ENCODE results near the gene RABGAP1. TPM values are rescaled to one million over a fixed set of nuclear protein-coding genes. Genes with fewer than 3 reads are reported as not detected.

Gene RABGAP1
- total RNA-seq, 1 donor from 2014 or later = 93.6 TPM

GRCh38 chr9:123074628-123075027 is 133.8 kb downstream of the RABGAP1 start:
- peaks cover 18% of the 10 kb centered on the region for H3K36me3 Mint-ChIP-seq (ENCODE audit: insufficient read depth)
- no peak for TF ChIP-seq CTCF (IDR thresholded peaks at IDR 0.05; ENCODE audit: unreplicated experiment)
- no peaks in the 10 kb centered on the region for H3K27me3 Mint-ChIP-seq
- no peaks in the 10 kb centered on the region for H3K9me3 Mint-ChIP-seq (ENCODE audit: low read depth)
- H3K4me1 Mint-ChIP-seq (ENCODE audit: low read depth) = no peaks in the 10 kb centered on the region
- H3K27ac Mint-ChIP-seq = no peak overlapping the region
- H3K4me3 Mint-ChIP-seq (ENCODE audit: low read depth) = no peak overlapping the region
- no peak for DNase-seq (ENCODE audit: low spot score, unreplicated experiment)

- no peak for TF ChIP-seq CTCF (IDR thresholded peaks at IDR 0.05; ENCODE audit: unreplicated experiment)
- Mint-ChIP-seq H3K9me3 (ENCODE audit: low read depth) (no peaks in the 10 kb centered on the region), H3K36me3 (ENCODE audit: insufficient read depth) (peaks cover 27% of the 10 kb centered on the region), H3K27ac (no peak overlapping the region), H3K4me1 (ENCODE audit: low read depth) (peaks cover 8% of the 10 kb centered on the region), H3K4me3 (ENCODE audit: low read depth) (no peak overlapping the region), H3K27me3 (no peaks in the 10 kb centered on the region)
- no peak for DNase-seq (ENCODE audit: low spot score, unreplicated experiment)
Observed at GRCh38 chr9:123080444-123080843, 139.6 kb downstream of the RABGAP1 start.

GRCh38 chr9:123081824-123082223 is 141.0 kb downstream of the RABGAP1 start:
- Mint-ChIP-seq H3K27ac (no peak overlapping the region), H3K27me3 (no peaks in the 10 kb centered on the region), H3K36me3 (ENCODE audit: insufficient read depth) (peaks cover 27% of the 10 kb centered on the region), H3K4me1 (ENCODE audit: low read depth) (peaks cover 20% of the 10 kb centered on the region), H3K4me3 (ENCODE audit: low read depth) (no peak overlapping the region), H3K9me3 (ENCODE audit: low read depth) (no peaks in the 10 kb centered on the region)
- no peak for DNase-seq (ENCODE audit: low spot score, unreplicated experiment)
- TF ChIP-seq CTCF (IDR thresholded peaks at IDR 0.05; ENCODE audit: unreplicated experiment) = peak; percentile 72

- peaks cover 25% of the 10 kb centered on the region for H3K36me3 Mint-ChIP-seq (ENCODE audit: insufficient read depth)
- no peak for TF ChIP-seq CTCF (IDR thresholded peaks at IDR 0.05; ENCODE audit: unreplicated experiment)
- no peaks in the 10 kb centered on the region for H3K27me3 Mint-ChIP-seq
- no peaks in the 10 kb centered on the region for H3K9me3 Mint-ChIP-seq (ENCODE audit: low read depth)
- H3K4me3 Mint-ChIP-seq (ENCODE audit: low read depth) = no peak overlapping the region
- peaks cover 29% of the 10 kb centered on the region for H3K4me1 Mint-ChIP-seq (ENCODE audit: low read depth)
- DNase-seq (ENCODE audit: low spot score, unreplicated experiment) = no peak
- H3K27ac Mint-ChIP-seq = no peak overlapping the region
Observed at GRCh38 chr9:123083680-123084079, 142.9 kb downstream of the RABGAP1 start.

- Mint-ChIP-seq H3K27ac (no peak overlapping the region), H3K4me1 (ENCODE audit: low read depth) (peaks cover 29% of the 10 kb centered on the region), H3K27me3 (no peaks in the 10 kb centered on the region), H3K4me3 (ENCODE audit: low read depth) (no peak overlapping the region), H3K9me3 (ENCODE audit: low read depth) (no peaks in the 10 kb centered on the region), H3K36me3 (ENCODE audit: insufficient read depth) (peaks cover 27% of the 10 kb centered on the region)
- DNase-seq (ENCODE audit: low spot score, unreplicated experiment) = no peak
- no peak for TF ChIP-seq CTCF (IDR thresholded peaks at IDR 0.05; ENCODE audit: unreplicated experiment)
Observed at GRCh38 chr9:123084256-123084655, 143.4 kb downstream of the RABGAP1 start.

Measured in progenitor cell of endocrine pancreas (in vitro differentiated cells).